Effector CD4-positive, alpha-beta T cell (primary cell): ENCODE data around the gene LMBRD1.
"Not testable (repeated sequence)": the region's sequence is repeated elsewhere in the genome, so short reads cannot be mapped to it uniquely, and the experiment has no call there.

Source experiments
- DNase-seq: peaks from one replicate; pipeline ENCODE4 v3.0.0-alpha.2; 2020

LMBRD1 gene

DNA sequence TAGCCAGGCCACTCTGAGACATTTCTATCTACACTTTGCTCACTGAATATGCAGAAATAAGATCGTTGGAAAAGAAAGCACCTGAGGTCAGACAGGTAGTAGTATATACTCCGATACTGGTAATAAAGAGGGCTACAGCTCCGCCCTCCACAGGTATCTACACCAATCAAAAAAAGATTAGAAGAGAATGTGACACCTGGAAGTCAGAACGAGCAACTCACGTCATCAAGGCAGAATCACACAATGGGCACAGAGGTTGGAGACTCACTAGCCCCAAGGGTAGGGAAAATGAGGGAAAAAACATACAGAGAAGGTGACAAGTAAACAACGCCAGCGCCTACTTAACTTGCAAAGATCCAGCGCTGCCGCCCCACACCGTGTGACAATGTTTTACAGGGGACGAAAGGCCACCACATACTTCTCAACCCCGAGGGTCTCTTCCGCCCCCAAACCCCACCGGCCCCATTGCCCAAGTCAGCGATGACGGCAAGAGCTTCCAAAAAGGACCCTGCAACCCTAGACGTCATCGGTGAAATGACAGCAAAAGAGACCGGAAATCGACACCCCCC, 653 bp downstream of the LMBRD1 start:
- peak; percentile 50 for DNase-seq

DNA sequence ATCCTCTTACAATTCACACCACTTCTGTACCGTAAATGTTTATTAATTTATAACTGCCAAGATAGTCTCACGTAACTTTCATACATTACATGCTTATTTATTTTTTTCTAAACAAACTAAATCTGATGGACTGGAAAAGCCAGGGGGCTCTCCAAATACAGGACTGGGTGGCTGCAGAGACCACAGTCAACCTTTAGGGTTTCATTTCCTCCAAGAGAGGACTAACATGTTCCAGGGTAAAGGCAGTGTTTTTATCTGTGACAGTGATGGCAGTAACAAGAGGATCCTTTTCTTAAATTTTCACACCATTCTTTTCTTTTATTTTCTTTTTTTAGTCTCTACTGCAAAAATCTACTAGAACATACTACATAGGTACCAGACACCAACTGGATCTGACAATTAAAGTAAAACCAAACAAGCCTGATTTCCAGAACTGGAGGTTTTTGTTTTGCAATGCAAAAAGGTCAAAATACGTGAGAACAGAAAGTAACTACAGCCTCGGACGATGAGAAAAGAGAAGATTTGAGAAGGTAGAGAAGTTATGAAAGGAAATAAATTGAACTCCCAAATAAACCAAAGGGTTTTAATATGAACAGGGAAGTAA, 1.2 kb downstream of the LMBRD1 start:
- no peak for DNase-seq

DNA sequence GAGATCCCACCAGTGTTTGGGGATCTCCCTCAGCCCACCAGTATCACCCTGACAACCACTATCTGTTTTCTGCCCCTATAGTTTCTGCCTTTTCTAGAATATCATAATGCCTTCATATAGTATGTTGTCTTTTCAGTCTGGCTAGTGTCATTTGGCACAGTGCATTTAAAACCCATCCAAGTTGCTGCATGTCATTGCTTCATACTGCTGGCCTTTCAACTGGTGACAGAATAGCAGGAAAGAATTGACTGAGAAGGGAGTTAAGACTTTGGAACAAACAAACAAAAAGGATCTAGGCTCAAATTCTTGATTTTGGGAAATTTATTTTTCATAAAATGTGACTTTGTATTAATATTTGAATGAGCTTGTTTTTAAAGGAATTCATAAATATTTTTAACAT, 4.5 kb downstream of the LMBRD1 start:
- DNase-seq: no peak

DNA sequence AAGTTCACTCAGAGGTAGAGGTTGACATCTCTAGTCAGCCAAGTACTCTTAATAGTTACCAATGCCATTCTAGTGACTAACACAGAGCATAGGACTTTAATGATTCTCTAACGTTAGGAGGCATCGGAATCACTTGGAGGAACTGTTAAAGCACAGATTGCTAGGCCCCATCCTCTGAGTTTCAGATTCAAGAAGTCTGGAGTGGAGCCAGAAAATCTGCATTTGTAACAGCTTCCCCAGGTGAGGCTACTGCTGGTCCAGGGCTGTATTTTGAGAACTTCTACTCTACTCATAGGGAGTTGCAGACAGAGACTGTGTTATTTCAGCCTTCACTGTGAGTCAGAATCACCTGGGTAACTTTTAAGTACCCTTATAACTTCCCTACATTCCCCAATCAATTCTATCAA, 5.7 kb downstream of the LMBRD1 start:
- DNase-seq: no peak

DNA sequence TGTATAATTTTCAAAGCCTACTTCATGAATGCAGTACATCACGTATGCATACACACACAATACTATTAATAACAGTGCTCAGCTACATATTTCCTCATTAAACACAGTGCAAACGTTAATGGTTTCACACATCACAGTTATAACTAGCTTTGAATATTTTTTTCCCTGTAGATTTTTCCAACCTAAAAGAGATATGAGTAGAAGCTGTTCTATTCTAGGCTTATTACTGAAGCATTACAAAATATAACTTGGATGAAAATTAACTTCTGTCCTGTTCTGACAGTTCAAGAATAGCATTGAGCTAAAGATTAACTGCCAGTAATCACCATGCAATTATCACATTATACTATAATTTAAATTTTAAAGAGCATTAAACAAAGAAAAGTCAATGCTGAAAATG, 6.2 kb downstream of the LMBRD1 start:
- no peak for DNase-seq

DNA sequence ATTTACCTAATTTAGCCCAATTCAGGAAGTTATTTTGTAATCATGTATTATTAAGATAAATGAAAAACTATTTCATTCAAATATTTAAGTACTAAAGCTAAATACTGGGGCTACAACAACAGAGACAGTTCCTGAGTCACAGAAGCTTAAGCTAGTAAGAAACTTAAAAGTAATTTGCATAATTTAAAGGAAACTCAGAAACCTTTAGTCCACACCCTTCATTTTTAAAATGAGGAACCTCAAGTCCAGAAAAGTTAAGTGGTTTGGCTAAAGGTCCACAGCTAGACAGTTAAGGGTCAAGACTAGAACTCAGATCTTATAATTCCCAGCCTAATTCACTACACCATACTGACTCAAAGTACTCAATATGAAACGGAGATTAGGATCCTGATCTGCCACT, 7.2 kb downstream of the LMBRD1 start:
- DNase-seq: no peak

DNA sequence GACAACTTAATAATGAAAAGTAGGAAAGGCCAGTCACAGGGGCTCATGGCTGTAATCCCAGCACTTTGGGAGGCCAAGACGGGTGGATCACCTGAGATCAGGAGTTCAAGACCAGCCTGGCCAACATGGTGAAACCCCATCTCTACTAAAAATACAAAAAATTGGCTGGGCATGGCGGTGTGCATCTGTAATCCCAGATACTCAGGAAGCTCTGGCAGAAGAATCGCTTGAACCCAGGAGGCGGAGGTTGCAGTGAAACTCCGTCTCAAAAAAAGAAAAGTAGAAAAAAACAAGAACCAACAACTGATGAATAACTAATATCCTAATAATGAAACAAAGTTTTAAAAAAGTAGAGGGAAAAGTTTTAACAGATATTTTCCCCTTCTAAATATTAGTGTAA, 9.4 kb downstream of the LMBRD1 start:
- DNase-seq: not testable (repeated sequence)

DNA sequence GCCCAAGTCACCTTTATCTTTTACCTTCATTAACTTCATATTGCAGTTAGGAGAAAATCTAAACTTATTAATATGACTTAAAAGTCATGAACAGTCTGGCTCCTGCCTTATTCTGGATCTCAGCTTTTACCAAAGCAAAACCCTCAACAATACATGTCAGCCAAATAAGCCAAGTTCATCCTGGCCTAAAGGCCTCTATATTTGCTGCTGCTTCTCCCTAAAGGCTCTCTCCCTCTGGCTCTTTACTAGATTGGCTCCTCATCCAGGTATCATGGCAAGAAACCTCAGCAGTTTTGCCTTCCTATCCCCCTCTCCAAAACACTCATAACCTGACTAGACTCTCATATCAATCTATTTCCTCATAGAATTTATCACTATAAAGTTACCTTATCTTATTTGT, 11.1 kb downstream of the LMBRD1 start:
- DNase-seq: no peak

DNA sequence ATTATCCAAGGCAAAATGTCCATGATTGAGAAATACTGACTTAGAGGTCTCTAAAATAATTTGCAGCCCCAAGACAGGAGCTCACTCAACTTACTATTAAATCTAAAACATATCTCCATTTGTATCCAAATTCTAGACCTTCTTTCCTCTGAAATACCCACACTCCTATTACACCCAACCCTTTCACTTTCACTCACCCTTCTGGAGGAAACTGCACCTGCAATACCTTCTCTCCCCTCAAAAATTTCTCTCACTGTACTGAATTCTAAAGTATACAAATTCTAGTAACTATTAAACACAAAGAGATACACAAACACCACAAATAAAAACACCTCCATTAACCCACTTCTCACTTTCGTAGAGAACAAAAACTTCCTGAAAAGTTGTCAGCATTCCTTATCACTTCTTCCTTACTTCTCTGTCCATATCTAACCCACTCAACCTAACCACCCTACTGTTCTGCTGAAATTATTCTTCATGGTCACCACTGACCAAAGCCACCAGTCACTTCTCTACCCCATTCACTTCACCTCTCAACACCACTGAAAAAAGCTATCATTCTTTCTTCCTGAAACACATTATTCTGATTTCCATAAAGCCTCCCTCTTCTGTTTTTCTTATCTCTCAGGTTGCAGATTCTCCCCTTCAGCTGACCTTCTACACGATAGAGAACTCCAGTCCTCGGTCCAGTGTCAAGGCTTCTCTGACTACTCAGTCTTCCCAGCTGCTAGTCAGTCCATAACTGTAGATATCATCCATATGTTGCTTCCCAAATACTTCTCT, 12.0 kb downstream of the LMBRD1 start:
- DNase-seq: no peak

DNA sequence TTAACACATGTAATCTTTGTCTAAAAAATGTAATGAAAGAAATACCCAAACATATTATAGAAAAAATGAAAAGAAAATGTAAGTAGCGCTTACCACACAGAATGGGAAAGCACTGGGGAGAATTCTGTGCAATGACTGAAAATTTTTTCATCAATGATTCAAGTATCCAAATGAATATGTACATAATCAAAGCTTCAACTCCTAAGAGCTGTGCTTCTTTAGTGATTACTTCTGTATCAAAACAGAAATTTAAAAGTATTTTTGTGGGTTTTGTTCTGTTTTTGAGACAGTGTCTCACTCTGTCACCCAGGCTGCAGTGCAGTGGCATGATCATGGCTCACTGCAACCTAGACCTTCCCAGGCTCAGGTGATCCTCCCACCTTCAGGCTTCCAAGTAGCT, 13.7 kb downstream of the LMBRD1 start:
- no peak for DNase-seq

DNA sequence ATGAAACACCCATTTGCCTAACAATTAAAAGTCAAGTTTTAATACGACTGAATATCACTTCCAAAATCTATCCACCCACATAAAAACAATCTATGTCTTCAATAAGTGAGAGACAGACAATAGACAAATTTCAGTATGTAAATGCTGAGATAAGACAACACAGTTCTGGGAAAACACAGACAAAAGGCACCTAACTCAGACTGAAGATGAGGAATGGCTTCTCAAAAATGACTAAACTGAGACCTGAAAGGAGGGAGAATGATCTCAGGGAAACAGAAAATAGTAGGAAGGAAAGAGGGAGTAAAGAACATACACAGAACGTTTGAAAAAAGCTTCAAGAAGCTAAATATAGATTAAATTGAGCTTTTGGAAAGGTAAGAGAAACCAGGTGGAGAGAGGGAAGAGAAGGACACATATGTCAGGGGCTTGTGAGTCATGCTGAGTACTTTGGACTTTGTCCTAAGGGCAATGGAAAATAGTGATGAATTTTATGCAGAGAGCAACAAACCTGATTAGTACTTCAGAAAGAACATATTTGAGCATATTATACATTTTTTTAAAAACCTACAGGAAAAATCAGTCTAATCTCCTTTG, 16.1 kb downstream of the LMBRD1 start:
- DNase-seq: no peak

DNA sequence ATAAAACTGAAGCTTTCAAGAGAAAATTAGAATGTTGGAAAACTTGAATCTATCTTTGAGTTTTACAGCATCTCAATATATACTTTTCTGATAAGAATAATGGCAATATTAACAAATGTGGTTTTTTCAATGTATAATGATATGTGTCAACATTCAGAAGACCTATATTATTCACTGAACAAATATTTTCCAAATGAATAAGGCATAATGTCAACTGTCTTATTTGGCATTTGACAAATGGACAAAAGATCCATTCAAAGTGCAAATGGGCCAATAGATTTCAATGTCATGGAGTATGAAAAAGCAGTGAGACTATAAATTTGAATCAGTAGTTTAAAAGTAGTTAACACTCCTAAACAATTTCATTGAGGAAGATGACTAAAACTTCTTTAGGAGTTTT, 20.9 kb downstream of the LMBRD1 start:
- DNase-seq: no peak

DNA sequence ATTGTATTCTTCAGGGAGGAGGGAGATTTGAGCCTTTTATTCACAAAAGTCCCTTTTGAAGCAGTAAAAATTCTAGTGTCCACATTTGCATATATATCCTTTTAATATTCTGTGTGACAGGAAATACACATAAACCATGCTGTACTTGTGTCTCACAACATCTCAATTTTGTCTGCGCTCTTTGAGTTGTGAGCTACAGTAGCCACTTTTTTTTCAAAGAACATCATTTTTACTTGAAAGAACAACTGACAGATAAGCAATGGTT, 21.3 kb downstream of the LMBRD1 start:
- DNase-seq: no peak

DNA sequence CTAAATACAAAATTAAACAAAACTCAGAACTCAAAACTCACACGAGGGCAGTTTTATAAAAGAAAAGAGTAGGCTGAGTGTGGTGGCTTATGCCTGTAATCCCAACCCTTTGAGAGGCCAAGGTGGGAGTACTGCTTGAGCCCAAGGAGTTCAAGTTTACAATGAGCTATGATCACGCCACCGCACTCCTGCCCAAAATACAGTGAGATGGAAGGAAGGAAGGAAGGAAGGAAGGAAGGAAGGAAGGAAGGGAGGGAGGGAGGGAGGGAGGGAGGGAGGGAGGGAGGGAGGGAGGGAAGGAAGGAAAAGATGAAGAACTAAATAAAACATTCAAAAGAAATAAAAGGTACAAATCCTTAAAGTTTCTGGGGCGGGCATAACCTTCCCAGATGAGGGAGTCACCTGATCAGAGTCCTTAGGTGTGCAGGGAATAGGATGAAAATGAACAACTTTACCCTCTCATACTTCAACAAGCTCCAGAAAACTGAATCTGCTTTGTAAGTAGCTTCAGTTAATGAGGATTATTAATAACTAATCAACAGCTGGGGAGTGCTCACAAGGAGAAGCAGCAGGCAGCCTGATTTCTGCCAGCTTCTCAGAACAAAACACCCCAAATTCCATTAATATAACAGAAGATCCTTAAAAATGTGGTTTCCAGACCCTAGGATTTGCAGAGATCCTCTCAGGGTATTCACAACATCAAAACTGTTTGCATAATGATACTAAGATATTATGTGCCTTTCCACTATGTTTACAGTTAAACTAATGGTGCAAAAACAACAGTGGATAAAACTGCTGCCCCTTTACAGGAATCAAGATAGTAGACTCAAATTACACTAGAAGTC, 21.8 kb downstream of the LMBRD1 start:
- DNase-seq: no peak

DNA sequence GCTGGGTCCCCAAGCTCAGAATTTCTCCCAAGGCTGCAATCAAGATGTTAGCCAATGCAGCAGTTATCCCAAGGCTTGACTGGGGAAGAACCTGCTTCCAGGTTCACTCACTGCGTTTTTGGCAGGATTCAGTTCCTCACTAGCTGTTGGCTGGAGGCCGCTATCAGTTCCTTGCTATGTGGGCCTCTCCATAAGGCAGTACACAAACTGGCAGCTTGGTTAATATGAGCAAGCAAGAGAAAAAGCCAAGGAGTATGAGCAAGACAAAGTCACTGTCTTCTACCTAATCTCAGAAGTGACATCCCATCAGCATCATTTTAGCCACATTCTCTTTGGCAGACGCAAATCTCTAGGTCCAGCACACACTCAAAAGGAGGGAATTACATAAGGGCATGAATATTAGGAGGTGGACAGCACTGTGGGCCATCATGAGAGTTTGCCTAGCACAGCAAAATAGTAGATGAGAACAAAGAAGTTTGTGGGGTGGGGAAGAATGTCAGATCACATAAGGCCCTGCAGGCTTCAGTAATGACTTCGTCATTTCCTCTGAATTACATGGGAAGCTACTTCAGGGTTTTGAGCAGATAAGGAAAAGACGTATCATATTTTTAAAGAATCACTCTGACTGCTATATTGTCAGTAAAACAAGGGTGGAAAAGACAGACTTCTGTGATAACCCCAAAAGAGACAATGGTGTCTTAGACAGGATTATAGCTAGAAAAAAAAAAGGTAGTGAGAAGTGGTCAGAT, 25.5 kb downstream of the LMBRD1 start:
- no peak for DNase-seq

DNA sequence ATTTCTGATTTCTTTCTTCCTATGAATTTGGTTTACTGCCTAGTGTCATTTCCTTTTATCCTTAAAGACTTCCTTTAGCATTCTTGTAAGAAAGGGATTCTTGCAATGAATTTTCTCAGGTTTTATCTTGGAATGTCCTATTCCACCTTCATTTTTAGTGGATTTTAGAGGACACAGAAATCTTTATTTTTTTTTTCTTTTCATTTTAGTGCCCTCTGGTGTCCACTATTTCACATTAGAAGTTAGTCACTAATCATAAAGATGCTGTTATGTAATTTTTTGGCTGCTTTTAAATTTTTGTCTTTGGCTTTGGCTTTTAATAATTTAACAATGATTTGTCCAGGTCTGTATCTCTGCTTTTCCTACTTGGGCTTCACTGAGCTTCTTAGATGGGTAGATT, 28.1 kb downstream of the LMBRD1 start:
- DNase-seq: no peak

DNA sequence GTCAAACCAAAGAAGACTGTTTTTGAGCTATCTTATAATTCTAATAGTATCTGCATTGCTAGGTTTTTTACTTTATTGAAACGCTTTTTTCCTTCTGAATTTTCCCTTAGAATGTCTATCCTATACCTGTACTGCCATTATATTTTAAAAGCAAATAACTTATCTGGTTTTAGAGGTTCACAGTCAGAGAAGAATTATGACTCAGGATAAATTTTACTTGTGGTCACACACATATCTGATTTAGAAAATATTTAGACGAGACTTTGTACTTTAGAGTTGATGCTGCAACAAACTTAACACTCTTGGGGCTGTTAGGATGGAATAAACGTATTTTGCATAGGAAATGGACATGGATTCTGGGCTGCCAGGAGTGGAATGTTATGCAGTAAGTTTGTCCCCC, 33.0 kb downstream of the LMBRD1 start:
- no peak for DNase-seq

DNA sequence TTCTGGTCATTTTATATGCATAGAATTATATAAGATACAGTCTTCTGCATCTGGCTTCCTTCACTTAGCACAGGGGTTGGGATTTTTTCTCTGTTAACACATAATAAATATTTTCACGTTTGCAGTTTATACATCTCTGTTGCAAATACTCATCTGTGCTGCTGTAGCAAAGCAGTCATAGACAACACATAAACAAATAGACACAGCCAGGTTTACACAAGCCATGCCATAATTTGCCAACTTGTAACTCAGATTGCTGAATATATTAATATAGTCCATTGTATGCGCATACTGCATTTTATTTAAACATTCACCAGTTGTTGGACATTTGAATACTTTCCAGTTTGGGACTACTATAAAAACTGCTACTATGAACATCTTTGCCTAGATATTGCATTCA, 35.0 kb downstream of the LMBRD1 start:
- DNase-seq: no peak

DNA sequence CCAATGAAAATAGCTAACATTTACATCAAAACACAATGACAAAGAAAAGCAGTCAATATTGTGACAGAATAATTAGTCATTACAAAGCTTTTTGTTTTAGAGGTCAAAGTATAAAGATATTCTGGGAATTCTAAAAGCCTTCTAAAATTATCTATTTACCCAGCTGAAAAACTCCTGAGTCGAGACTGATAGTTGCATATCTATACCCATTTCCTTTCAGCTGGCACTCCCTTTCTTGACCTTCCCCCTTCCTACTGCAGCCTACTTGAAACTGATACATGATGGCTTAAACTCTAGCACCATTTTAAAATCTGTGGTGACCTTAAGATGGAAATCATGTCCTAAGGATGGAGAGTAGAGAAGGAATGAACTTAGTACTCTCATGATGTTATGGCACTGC, 38.6 kb downstream of the LMBRD1 start:
- DNase-seq: no peak

DNA sequence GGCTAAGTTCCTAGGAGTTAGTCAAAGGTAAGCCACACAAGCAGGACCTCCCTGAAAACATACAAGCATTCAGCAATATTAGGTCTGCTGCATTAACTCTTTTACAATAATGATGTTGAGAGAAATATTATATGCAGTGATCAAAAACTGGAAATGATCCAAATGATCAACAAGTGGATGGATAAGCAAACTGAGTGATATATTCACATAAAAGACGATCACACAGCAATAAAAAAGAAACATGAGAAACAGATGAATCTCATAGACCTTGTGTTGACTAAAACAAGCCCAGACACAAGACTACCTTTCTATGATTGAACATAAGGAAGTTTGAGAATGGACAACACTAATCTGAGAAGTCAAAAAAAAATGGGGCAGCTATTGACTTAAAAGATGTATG, 39.9 kb downstream of the LMBRD1 start:
- no peak for DNase-seq

DNA sequence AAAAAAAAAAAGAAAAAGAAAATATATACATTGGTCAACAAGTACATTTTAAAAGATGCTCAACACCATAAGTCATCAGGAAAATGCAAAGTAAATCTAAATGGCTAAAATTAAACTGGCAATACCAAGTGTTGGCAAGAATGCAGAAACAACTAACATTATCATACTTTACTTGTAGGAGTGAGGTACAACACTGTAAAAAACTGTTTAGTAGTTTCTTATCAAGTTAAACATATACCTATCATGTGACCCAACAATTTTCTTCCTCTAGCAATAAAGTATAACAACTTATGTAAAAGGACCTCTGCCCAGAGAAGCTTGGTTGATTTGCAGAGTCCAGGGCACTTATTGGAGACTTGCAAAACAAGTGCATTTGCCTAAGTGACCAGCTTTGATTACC, 40.4 kb downstream of the LMBRD1 start:
- no peak for DNase-seq

DNA sequence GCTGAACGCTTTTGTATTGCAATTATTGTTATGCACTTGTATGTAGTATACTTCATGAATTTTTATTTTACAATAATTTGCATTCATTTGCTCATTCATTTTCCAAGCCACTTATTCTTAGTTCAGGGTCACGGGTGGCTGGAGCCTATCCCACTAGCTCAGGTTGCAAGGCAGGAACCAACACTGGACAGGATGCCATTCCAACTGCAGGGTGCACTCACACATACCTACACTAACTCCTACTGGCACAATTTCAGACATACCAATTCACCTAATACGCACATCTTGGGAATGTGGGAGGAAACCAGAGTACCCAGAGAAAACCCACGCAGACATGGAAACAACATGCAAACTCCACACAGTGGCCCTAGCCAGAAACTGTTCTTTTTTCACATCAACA, 61.8 kb downstream of the LMBRD1 start:
- no peak for DNase-seq

DNA sequence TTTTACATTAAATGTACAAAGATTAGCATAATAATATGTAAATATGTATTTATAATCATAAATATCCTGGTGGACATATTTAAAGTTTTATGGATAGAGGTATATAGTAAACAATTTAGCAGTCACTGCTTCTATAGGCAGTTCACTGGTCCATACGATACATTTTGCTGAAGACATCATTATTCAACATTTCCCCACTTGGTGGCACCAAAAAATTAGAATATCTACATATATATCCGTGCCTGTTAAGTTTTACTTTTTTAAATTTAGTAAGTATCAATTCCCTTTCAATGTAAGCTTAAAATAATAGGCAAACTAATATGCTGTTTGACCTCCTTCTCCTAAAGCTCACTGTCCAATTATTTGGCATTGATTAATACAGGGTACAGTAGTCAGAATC, 64.2 kb downstream of the LMBRD1 start:
- DNase-seq: no peak
